HEK293 (cell line): Measurements from ENCODE around the gene PDGFA.

ENCODE experiments used
- BCL6B ChIP-seq: fragments of 450-650 bp; formaldehyde crosslinking; IDR thresholded peaks from 2 replicates; pipeline ENCODE4 v1.5.1; 2017; ENCODE audit warnings: missing biosample characterization, missing genetic modification characterization
- EGR2 ChIP-seq: fragments of 450-650 bp; formaldehyde crosslinking; IDR thresholded peaks from 2 replicates; pipeline ENCODE4 v1.5.1; 2016; ENCODE audit warnings: low read depth, missing biosample characterization, missing genetic modification characterization
- HOXC10 ChIP-seq: sonication (generic); formaldehyde crosslinking; IDR thresholded peaks from 2 replicates; pipeline ENCODE4 v1.8.1; 2023; ENCODE audit warnings: mild to moderate bottlenecking, missing genetic modification reagents
- KLF1 ChIP-seq: fragments of 450-650 bp; formaldehyde crosslinking; IDR thresholded peaks from 2 replicates; pipeline ENCODE4 v1.5.1; 2016; ENCODE audit warnings: missing biosample characterization, missing genetic modification characterization
- KLF8 ChIP-seq: fragments of 450-650 bp; formaldehyde crosslinking; IDR thresholded peaks from 2 replicates; pipeline ENCODE4 v1.5.1; 2016; ENCODE audit warnings: missing biosample characterization, missing genetic modification characterization
- MYNN ChIP-seq: fragments of 450-650 bp; formaldehyde crosslinking; IDR thresholded peaks from 2 replicates; pipeline ENCODE4 v1.5.1; 2016; ENCODE audit warnings: missing biosample characterization, missing genetic modification characterization, borderline replicate concordance
- PBX3 ChIP-seq: sonication (generic); formaldehyde crosslinking; IDR thresholded peaks from 2 replicates; pipeline ENCODE4 v1.8.1; 2022; ENCODE audit warnings: mild to moderate bottlenecking, moderate library complexity, missing genetic modification reagents
- ZBTB1 ChIP-seq: fragments of 450-650 bp; formaldehyde crosslinking; IDR thresholded peaks from 2 replicates; pipeline ENCODE4 v1.5.1; 2016; ENCODE audit warnings: missing biosample characterization, missing genetic modification characterization
- ZBTB20 ChIP-seq: fragments of 450-650 bp; formaldehyde crosslinking; IDR thresholded peaks from 2 replicates; pipeline ENCODE4 v1.5.1; 2016; ENCODE audit warnings: missing biosample characterization, missing genetic modification characterization
- ZBTB44 ChIP-seq: fragments of 450-650 bp; IDR thresholded peaks from 2 replicates; pipeline ENCODE4 v1.5.1; 2018; ENCODE audit warnings: missing biosample characterization, mild to moderate bottlenecking, missing genetic modification characterization
- ZNF10 ChIP-seq: fragments of 450-650 bp; formaldehyde crosslinking; IDR thresholded peaks from 2 replicates; pipeline ENCODE4 v1.5.1; 2017; ENCODE audit warnings: missing biosample characterization, missing genetic modification characterization
- ZNF121 ChIP-seq: fragments of 450-650 bp; formaldehyde crosslinking; IDR thresholded peaks from 2 replicates; pipeline ENCODE4 v1.5.1; 2016; ENCODE audit warnings: missing biosample characterization, missing genetic modification characterization
- ZNF175 ChIP-seq: fragments of 450-650 bp; formaldehyde crosslinking; IDR thresholded peaks from 2 replicates; pipeline ENCODE4 v1.5.1; 2016; ENCODE audit warnings: missing biosample characterization, missing genetic modification characterization
- ZNF19 ChIP-seq: fragments of 450-650 bp; formaldehyde crosslinking; IDR thresholded peaks from 2 replicates; pipeline ENCODE4; 2016; ENCODE audit warnings: missing biosample characterization, missing genetic modification characterization, low read depth
- ZNF324 ChIP-seq: fragments of 450-650 bp; formaldehyde crosslinking; IDR thresholded peaks from 2 replicates; pipeline ENCODE4 v1.5.1; 2016; ENCODE audit warnings: missing biosample characterization, missing genetic modification characterization
- ZNF416 ChIP-seq: fragments of 450-650 bp; formaldehyde crosslinking; IDR thresholded peaks from 2 replicates; pipeline ENCODE4 v1.5.1; 2016; ENCODE audit warnings: missing biosample characterization, missing genetic modification characterization
- ZNF426 ChIP-seq: fragments of 450-650 bp; formaldehyde crosslinking; IDR thresholded peaks from 2 replicates; pipeline ENCODE4 v1.5.1; 2017; ENCODE audit warnings: missing biosample characterization, missing genetic modification characterization, mild to moderate bottlenecking, inconsistent platforms, moderate library complexity
- ZNF433 ChIP-seq: fragments of 450-650 bp; formaldehyde crosslinking; IDR thresholded peaks from 2 replicates; pipeline ENCODE4 v1.5.1; 2016; ENCODE audit warnings: missing biosample characterization, missing genetic modification characterization, low read depth
- ZNF449 ChIP-seq: fragments of 450-650 bp; formaldehyde crosslinking; IDR thresholded peaks from 2 replicates; pipeline ENCODE4 v1.5.1; 2017; ENCODE audit warnings: missing biosample characterization, mild to moderate bottlenecking, missing genetic modification characterization, moderate library complexity
- ZNF510 ChIP-seq: fragments of 450-650 bp; formaldehyde crosslinking; IDR thresholded peaks from 2 replicates; pipeline ENCODE4 v1.5.1; 2018; ENCODE audit warnings: mild to moderate bottlenecking, missing genetic modification characterization, missing biosample characterization; ENCODE audit not compliant: insufficient replicate concordance
- ZNF513 ChIP-seq: fragments of 450-650 bp; IDR thresholded peaks from 2 replicates; pipeline ENCODE4 v1.5.1; 2018; ENCODE audit warnings: missing biosample characterization, missing genetic modification characterization
- ZNF624 ChIP-seq: fragments of 450-650 bp; formaldehyde crosslinking; IDR thresholded peaks from 2 replicates; pipeline ENCODE4 v1.5.1; 2017; ENCODE audit warnings: missing biosample characterization, missing genetic modification characterization
- ZNF837 ChIP-seq: fragments of 450-650 bp; formaldehyde crosslinking; IDR thresholded peaks from 2 replicates; pipeline ENCODE4 v1.5.1; 2016; ENCODE audit warnings: missing biosample characterization, missing genetic modification characterization
- ZSCAN18 ChIP-seq: fragments of 450-650 bp; formaldehyde crosslinking; IDR thresholded peaks from 2 replicates; pipeline ENCODE4 v1.5.1; 2016; ENCODE audit warnings: missing biosample characterization, missing genetic modification characterization
- ZSCAN4 ChIP-seq: fragments of 450-650 bp; formaldehyde crosslinking; IDR thresholded peaks from 2 replicates; pipeline ENCODE4 v1.5.1; 2017; ENCODE audit warnings: missing biosample characterization, missing genetic modification characterization

Gene PDGFA

GRCh38 chr7:539731-540411 is 20.2 kb upstream of the PDGFA start (continued):
- TF ChIP-seq ZSCAN4 (tag by site-specific recombination) (no peak), ZBTB44 (tag by site-specific recombination) (no peak), HOXC10 (CRISPR knock-in tag) (no peak), ZNF175 (no peak), ZNF433 (tag by site-specific recombination) (no peak), PBX3 (no peak), ZNF426 (no peak), ZBTB20 (tag by site-specific recombination) (no peak), KLF8 (tag by site-specific recombination) (no peak), MYNN (tag by site-specific recombination) (no peak), BCL6B (no peak), ZNF19 (tag by site-specific recombination) (no peak), KLF1 (tag by site-specific recombination) (peak; percentile 90), EGR2 (peak; percentile 82), ZNF10 (tag by site-specific recombination) (no peak), ZNF449 (tag by site-specific recombination) (no peak), ZNF624 (no peak), ZNF510 (tag by site-specific recombination) (no peak), ZNF513 (tag by site-specific recombination) (no peak), ZNF324 (tag by site-specific recombination) (no peak), ZSCAN18 (no peak), ZNF121 (no peak), ZNF416 (no peak), ZNF837 (tag by site-specific recombination) (no peak), ZBTB1 (tag by site-specific recombination) (no peak)
- TF ChIP-seq, all 188 proteins: peak for 20
